DMS 273 treated with DMSO at 0.1 percent for 48 hours (cell line): ENCODE measurements around the gene AVPR2.

Experiments used
- DNase-seq: peaks from one replicate; lab custom pipeline; 2025; lab: John Stamatoyannopoulos, UW

AVPR2 gene

DNA sequence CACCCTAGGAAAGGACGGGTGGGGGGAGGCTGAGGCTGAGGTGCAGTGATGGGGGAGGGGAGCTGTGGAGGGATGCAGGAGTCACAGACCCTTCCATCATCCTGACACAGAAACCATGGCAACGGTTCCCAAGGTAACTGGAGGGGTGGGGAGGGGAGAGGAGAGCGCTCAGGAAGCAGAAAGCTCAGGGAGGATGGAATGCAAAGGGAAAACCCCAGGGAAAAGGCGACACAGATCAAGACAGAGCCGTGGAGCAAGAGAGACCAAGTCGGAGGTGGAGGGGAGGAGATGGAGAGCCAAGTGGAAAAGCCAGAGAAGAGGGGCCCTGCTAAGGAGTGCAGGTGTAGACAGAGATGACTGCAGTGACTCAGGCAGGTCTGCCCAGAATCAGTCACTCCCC is 33.0 kb upstream of the AVPR2 start:
- no peak for DNase-seq

DNA sequence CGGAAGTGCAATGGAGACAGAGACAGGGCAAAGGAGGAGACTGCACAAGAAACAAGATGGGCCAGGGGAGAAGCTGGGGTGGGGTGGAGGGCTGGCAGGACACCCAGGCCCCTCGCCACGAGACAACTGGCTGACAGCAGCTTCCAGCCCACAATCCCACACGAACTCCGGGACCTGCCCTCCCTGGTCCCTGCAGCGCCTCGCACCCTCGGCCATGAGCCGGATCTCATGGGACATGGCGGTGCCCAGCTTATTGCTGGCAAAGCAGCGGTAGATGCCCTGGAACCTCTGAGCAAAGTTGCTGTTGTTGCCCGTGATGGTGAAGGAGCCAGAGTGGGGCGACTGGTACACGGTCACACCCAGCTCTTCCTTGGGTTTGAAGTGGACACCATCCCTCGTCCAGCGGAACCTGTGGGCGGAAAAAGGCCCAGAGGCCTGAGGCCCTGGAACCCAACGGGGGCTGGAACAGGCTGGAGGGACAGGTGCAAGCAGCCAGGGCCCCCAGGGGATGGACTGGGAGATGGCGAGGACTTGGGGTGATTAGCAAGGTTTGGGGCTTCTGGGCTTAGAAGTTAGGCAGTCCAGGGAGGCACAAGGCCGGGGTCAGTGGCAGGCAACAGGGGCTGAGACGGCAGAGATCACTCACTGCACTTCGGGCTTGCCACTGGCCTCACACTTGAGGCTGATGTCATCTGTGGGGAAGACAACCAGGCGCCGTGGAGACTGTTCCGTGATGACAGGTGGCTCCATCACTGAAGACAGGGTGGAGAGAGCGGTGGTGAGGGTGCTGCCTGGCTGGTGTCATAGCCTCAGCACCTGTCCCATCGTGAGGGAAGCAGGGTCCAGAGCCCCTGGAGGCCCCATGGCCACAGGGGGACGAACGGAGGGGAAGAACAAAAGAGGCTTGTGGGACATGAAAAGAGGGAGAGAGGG is 32.3 kb upstream of the AVPR2 start:
- no peak for DNase-seq

DNA sequence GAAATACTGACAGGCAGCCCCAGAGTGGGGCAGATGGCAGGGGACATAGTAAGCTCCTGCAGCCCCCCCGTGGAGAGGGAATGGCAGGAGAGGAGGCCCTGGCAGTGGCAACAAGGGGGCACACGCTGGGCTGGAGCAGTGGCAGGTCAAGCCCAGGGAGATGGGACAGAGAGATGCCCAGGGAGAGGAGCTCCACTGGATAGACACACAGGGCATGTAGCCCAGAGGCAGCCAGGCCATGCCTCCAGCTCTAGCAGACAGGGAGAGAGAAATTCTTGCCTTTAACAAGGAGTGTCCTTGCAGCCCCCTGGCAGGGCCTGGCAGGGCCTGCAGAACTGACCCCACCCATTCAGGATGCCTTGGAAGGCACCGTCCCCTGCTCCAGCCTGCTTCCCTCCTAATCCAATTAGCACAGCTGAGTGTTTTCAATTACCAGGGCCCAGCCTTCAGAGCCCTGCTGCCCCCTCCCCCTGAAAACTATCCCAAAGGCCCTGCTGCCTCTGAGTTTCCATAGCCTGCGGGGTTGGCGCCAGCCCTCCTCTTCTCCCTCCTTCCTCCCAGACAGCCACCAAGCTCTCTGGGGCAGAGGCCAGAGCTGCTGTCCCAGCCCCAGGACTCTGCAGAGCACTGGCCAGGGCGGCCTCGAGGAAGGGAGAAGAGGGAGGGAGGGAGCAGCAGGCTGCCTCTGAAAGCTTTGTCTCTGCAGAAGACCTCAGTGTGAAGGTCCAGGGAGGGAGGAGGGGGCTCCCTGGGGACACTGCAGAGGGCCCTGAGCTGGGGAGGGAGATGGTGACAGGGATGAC is 31.0 kb upstream of the AVPR2 start:
- DNase-seq = no peak

DNA sequence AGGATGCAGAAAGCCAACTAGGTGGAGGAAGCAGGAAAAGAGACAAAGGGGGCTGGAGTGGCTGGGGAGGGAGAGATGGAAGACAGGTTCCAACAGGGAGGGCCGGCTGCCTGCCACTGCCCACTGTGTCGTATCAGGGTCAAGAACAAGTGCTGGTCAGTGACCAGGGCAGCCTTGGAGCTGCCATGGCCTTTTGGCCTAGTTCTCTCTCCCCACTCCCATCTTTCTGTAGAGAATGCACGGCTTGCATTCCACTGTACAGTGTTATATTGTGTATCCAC is 30.4 kb upstream of the AVPR2 start:
- no peak for DNase-seq

DNA sequence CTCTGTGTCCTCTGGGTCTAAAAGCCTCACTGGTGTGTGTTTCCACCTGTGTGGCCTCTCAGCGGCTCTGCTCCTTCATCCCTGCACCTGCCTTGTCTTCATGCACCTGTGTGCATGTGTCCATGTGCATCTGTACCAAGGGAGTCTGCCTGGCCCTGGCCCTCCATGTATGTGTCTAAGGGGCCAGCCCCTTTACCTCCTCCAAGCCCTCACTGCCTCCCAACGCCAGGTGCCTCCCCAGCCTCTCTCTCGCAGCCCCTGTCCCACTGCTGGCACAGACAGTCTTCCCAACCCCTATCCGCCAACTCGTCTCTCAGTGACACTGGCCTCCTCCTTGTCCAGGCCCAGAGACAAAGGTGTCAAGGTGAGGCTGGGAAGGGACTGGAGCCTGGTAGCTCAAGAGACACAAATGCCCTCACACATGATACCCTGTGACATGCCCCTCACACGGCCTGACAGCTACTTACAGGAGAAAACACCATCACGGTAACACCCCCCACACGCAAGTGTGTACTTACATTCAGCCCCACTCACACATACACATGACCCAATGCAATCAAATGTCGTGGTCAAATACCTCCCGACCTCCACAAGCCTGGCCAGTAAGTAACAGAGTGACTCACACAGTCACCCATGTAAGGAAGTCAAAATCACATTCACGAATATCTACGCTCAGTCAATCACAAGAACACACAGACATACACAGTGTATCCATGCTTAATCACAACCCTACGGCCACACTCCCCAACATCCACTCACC is 29.9 kb upstream of the AVPR2 start:
- DNase-seq = no peak

DNA sequence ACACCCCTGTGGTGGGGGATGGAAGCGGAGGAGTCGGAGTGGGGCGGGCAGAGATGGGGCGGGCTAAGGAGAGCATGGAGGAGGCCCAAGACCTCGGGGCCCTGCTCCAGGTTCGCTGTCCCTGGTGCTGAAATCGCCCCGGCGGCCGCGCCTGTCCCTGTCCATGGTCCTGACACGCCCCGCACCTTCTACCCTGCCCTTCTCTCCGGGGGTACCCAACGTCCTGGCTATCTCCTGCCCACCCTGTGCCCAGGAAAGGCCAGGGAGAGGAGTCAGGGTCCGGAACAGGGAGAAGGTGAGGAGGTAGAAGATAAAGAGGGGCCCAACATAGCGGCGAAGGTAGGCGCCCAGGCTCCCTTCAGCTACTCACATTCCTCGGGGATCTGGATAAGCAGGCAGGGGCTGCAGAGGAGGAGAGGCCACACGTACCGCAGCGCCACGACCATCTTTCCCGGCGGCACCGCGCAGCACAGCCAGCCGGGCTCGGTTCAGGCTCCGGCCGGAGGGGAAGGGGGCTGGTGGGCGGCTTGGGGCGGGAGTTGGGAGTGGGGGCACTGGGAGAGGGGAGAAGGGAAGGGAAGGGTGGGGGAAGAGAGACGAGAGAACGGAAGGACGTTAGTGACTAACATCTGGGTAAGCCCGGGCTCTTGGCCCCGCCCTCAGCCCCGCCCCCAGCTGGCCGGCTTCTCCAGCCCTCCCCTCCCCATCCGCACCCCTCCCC is 28.9 kb upstream of the AVPR2 start:
- no peak for DNase-seq

DNA sequence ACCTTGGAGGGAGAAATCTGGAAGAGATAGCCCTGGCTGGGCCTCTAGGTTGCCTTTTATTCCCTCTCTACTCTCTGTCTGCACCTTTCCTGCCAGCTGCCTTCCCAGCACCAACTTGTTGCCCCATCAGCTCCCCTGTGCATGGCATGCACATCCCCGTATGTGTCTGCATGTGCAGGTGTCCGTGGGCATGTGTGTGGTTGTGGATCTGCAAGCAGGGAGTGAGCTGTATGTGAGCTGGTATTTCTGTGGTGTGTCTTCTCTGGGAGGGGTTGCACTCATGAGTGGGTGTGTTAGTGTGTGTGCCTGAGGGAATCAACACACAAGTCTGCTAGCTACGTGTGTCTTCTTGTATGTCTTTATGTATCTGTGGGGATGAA is 28.4 kb upstream of the AVPR2 start:
- no peak for DNase-seq

DNA sequence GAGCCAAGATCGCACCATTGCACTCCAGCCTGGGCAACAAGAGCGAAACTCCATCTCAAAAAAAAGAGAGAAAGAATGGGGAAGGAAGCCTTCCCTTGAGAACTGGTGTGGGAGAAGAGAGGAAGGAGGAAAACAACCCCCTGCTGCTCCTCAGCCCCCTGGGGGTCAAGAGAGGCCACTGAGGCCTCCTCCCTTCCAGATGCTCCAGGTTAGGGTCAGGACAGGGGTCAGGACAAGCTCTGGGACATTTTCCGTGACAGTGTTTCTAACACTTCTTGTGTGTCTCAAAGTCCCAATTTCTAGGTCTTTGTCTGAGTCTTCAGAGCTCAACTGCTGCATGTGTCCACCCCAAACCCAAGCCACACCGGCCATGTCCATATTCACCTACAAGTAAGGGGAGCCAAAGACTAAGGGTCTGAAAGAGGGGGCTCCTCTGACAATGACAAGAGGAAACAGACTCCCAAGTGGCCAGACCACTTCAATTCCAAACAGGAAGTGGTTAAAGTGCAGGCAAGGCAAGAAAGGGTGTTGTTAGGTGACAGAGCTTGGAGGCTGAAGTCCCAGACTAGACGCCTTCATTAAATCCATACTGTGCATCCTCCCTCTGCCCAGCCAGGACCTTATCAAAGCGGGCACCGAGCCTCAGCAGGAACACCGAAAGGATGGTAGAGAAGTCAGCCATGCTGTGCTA is 26.8 kb upstream of the AVPR2 start:
- no peak for DNase-seq

DNA sequence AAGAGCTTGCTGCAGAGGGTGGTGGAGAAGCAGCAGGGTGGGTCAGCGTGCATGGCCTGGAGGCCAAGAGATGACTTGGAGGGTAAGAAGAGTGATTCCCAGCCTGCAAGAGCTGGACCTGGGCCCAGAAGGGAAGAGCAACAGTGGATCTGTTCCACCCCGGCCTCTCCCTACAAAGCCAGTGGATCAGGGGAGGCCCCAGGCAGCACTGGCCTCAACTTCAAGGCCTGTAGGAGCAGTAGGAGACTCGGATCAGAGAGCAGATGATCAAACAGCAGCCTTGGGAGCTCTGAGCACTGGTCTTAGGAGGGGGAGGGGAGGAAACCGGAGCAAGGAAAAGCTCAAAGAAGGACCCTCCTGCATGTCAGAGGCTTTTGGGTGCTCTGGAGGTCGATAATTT is 26.1 kb upstream of the AVPR2 start:
- DNase-seq = no peak

DNA sequence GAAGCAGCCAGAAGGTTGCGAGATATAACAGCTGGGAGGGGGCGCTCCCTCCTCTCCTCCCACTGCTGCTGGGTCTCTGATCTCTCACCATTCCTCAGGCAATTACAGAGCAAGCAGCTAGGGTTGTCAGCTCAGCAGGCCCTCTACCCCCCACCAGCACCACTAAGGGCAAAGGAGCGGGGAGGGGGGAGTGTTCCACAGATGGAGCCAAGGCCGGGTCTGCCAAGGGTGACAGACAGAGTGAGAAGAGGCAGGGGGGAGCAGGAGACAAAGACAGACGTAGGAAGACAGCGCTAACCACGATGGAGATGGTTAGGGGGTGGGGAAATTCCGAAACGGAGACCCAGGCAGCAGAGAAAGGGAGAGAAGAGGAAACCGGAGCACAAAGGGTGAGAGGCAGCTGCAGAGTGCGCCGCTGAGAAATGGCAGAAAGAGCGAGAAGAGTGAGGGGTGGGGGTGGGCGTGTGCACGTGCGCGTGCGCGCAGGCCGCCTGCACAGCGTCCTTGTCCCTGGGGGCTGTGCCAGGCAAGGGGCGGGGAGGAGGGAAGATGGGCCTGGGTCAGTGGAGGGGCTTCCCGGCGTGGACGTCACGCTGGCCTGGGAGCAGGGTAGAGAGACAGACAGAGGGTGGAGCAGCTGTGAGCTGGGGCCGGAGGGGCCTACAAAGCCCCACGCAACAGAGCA is 25.4 kb upstream of the AVPR2 start:
- peak; percentile 86 for DNase-seq

DNA sequence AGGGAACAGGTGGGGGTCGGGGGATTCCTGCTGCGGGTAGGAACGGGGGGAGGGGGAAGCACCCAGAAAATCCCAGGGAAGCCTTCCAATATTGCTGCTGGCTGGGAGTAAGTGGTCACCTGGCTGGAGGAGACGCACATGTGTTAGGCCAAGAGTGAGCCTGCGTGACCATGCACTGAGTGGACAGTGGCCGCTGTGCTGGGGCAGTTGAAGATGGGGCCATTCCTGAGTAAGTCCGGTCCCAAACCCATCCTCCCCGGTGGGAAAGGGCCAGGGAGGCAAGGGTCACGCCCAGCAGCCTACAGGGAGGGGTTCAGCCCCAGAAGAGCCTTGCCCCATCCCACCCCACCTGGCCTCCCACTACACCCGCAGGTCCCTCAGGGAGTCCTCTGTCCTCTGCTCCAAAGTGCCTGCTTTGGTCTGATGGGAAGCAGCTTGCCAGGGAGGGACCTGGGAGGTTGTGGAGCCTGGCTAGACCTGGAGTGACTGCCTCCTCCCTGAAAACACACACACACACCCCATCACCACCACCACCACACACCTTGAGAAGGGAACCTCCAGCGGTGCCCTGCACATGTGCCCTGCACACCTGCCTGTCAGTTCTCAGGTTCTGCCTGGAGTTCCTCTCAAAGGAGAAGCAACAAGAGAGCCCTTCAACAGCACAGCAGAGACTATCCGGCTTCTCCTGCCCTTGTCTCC is 24.6 kb upstream of the AVPR2 start:
- DNase-seq = no peak

DNA sequence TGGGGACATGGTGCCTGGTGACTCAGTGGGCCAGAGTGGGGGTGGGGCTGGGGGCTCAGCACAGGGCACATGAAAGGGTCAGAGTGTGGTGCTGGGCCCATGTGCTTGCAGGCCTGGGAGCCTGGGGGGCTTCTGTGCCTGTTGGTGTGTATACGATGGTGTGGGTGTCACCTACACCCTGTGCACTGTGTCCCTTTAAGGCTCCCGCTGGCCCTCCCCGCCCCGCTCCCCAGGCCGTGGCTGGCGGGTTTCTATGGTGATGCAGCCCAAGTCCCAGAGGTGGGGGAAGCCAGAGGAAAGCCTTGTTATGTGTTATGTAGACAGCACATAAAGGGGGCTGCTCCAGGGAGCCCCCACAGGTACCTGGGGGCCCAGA is 24.0 kb upstream of the AVPR2 start:
- no peak for DNase-seq

DNA sequence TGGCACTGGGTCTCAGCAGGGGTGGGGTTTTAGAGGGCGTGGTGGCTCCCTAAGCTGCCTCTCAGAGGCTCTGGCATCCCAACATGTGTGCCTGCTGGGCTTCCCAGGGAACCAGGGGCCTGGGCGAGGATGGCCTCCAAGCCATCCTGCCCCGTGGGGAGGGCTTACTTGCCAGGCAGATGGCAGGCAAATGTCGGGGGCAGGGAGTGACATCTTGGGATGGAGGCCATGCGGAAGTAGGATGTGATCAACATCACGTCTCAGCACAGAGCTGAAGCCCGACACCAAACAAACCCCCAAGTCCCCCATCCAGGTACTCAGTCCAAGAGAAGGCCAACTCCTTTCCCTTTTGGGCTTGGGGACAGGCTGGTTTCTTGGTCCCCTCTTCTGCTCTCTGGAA is 23.2 kb upstream of the AVPR2 start:
- no peak for DNase-seq

DNA sequence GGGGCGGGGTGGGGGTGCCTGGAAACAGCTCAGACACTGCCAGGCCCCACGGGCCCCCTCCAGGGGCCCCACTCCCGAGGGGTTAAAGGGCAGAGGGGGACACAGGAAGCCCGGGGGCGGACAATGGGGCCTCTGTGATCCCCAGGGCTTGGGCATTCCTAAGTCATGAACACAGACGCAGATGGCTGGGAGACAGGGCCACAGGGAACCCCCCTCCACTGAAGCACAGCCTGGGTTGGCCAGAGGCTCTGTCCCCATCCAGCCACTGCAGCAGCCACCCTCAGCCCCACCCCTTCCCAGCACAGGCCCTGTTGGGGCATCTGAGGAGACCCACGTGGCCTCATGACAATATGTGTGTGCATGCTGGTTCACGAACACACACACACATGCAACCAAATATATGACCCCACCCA is 22.4 kb upstream of the AVPR2 start:
- DNase-seq = no peak

DNA sequence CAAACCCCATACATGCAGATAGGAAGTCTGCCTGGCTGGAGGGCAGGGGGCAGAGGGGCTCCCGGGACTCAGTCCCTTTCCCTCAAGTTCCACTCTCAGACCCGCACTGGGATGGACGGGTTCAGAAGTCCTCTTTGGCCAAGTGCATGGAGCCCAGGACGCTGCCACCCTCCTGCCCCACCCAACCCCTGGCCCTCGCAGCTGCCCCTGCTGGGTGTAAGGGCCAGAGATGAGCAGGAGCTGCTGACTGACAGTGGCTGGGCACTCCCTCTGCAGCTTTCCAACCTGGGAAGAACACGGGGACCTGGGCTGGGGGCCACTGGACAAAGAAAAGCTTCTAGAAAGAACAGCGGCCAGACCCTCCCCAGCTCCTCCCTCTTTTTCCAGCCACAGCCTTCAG is 21.9 kb upstream of the AVPR2 start:
- DNase-seq = no peak

DNA sequence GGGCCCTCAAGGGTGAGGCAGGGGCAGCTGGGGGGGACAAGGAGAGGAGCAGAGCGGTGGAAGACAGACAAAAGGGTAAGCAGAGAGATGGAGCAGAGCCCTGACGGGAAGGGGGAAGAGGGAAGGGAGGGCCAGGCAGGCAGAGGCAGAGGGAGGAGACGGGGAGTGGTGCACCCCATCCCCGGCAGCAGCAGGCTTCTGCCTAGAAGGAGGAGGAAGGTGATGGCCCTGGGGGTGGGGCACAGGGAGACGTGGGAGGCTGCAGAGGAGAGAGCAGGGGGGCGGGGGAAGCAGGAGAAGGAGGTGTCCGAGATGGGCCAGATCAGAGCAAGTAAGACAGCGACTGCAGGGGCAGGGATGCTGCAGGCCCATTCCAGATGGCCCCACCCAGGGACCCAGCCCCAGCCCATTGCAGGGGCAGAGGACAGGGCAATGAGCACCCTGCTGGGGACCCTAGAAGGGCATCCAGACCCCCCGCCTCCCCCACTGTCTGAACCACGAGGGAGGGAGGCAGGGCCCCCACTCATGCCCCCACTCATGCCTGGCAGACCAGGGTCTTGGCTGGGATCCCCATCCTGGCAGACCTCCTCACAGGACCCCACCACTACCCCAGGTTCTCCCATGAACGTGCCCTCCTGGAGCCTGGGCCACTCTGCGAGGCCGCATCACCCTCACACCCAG is 21.2 kb upstream of the AVPR2 start:
- no peak for DNase-seq

DNA sequence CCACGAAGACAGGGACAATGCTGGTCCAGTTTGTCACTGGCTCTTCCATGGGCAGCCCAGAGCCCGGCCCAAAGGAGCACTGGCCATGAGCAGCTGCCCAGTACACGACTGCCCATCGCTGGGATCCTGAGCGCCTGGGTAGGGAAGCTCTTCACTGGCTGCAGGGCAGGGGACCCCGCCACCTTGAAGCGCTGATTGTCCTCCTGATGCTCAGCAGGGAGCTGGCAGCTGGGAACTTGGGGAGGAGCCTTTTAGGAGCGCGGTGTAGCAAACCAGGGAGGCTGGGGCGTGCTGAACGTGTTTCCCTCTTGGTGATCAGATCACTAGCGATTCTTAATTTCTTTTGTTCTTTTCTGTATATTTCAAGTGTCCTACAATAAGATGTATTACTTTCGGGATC is 20.3 kb upstream of the AVPR2 start:
- no peak for DNase-seq

DNA sequence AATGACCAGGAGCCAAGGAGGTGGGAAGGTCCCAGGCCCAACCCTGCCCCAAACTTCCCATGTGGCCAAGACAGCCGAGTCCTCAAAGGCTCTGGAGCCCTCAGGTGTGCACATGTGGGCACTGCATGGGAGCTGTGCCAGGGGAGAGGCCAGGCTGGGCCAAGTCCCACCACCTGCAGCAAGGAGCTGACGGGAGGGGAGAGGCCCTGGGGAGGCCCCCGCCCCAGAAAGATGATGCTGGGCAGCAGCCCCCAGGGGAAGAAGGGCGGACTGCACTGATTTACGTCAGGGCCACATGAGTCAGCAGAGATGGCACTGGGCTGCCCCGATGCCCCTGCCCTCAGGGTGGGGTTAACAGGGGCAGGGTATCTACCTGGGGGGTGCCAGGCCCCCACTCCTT is 19.9 kb upstream of the AVPR2 start:
- no peak for DNase-seq

DNA sequence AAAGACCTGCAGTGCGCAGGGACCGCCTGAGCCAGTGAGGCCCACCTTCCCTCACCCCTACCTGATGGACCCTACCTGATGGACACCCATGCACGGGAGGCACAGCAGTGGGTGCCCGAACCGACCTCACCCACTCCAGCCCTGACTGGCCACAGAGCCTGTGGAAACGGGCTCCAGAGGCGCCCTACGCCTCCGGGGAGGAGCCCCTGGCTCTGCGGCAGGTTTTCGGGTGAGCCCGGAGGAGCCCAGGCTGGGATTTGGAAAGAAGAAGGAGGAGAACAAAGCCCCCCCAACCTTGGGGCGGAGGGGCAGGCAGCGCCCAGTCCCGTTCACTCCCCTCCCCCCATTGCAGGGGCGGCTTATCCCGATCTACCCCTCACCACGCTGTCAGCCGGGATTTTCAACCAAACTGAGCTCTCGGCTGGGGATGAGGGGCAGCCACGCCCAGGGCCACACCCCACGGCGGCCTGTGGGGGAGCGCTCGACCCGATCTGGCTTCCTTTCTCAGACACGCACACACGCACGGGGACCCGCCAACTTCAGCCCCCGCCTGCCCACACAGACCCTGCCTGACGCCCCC is 19.2 kb upstream of the AVPR2 start:
- no peak for DNase-seq
